ENCODE data around the gene GIGYF2. TPM values are rescaled to one million over a fixed set of nuclear protein-coding genes. Genes with fewer than 3 reads are reported as not detected.

GIGYF2 gene
- total RNA-seq, 6 donors from 2014 or later = 54.7 to 127 (median 70.8) TPM

- no peaks in the 10 kb centered on the region for H3K9me3 ChIP-seq
- no peaks in the 10 kb centered on the region for H3K27me3 ChIP-seq
- H3K4me1 ChIP-seq = peaks cover 0 to 7% (median 0%) of the 10 kb centered on the region in 4 donors
- ATAC-seq (ENCODE audit: low FRiP score in 2 of 2) = no peak
- DNase-seq = peak in 1 of 2 donors; percentile 45
- H3K4me3 ChIP-seq = no peak overlapping the region
- TF ChIP-seq EP300 (IDR thresholded peaks at IDR 0.05) (no peak), CTCF (IDR thresholded peaks at IDR 0.05) (no peak), POLR2AphosphoS5 (IDR thresholded peaks at IDR 0.05) (no peak), POLR2A (IDR thresholded peaks at IDR 0.05) (no peak)
- no peak overlapping the region for H3K27ac ChIP-seq
- no peaks in the 10 kb centered on the region for H3K36me3 ChIP-seq
- WGBS, 2 donors = 82 to 84% methylated on average over 8 to 11 of the region's 11 CpGs
Observed at GRCh38 chr2:232891621-232892071, 194.5 kb downstream of the GIGYF2 start.

DNA sequence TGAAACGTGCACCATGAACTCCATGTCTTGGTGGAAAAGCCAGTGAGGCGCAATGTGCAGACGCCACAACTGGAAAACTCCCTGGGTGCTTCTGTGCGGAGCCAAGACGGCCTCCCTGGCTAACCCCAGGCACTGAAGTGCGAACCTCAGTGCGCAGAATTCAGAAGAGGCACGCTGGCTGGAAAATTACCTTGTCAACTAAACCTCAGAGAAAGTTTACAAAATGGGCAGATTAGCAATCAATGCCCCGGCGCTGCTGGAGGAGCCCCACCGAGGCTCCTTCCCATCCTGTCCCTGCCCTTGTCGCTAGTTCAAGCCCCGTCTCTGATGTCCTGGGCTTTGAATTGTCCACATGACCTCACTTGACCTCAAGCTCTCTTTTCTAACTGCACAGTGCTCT is 195.1 kb downstream of the GIGYF2 start:
- TF ChIP-seq EP300 (IDR thresholded peaks at IDR 0.05) (no peak), POLR2AphosphoS5 (IDR thresholded peaks at IDR 0.05) (no peak), CTCF (IDR thresholded peaks at IDR 0.05) (no peak), POLR2A (IDR thresholded peaks at IDR 0.05) (no peak)
- no peak overlapping the region for H3K27ac ChIP-seq
- ATAC-seq (ENCODE audit: low FRiP score in 2 of 2) = no peak
- no peaks in the 10 kb centered on the region for H3K27me3 ChIP-seq
- no peaks in the 10 kb centered on the region for H3K9me3 ChIP-seq
- 84 to 86% methylated on average over 13 of the region's 13 CpGs for WGBS, 2 donors
- H3K4me1 ChIP-seq = peaks cover 0 to 7% (median 0%) of the 10 kb centered on the region in 4 donors
- no peaks in the 10 kb centered on the region for H3K36me3 ChIP-seq
- H3K4me3 ChIP-seq = no peak overlapping the region
- no peak for DNase-seq

GRCh38 chr2:232892843-232893242 is 195.7 kb downstream of the GIGYF2 start:
- Histone ChIP-seq H3K9me3 (no peaks in the 10 kb centered on the region), H3K36me3 (no peaks in the 10 kb centered on the region), H3K4me3 (no peak overlapping the region), H3K4me1 (peaks cover 0 to 7% (median 0%) of the 10 kb centered on the region in 4 donors), H3K27me3 (no peaks in the 10 kb centered on the region), H3K27ac (no peak overlapping the region)
- ATAC-seq (ENCODE audit: low FRiP score in 2 of 2) (no peak), DNase-seq (no peak)
- WGBS, 2 donors = 89 to 95% methylated on average over 20 of the region's 20 CpGs
- TF ChIP-seq POLR2A (IDR thresholded peaks at IDR 0.05) (no peak), POLR2AphosphoS5 (IDR thresholded peaks at IDR 0.05) (no peak), EP300 (IDR thresholded peaks at IDR 0.05) (no peak), CTCF (IDR thresholded peaks at IDR 0.05) (no peak)

GRCh38 chr2:232893834-232894233 is 196.7 kb downstream of the GIGYF2 start:
- ATAC-seq (ENCODE audit: low FRiP score in 2 of 2) (no peak), DNase-seq (peak in 1 of 2 donors; percentile 65)
- WGBS, 2 donors = 90 to 94% methylated on average over 6 to 8 of the region's 8 CpGs
- H3K4me3 ChIP-seq = no peak overlapping the region
- no peaks in the 10 kb centered on the region for H3K27me3 ChIP-seq
- peaks cover 0 to 7% (median 0%) of the 10 kb centered on the region in 4 donors for H3K4me1 ChIP-seq
- H3K27ac ChIP-seq = no peak overlapping the region
- no peaks in the 10 kb centered on the region for H3K9me3 ChIP-seq
- H3K36me3 ChIP-seq = no peaks in the 10 kb centered on the region
- TF ChIP-seq POLR2AphosphoS5 (IDR thresholded peaks at IDR 0.05) (no peak), CTCF (IDR thresholded peaks at IDR 0.05) (no peak), EP300 (IDR thresholded peaks at IDR 0.05) (no peak), POLR2A (IDR thresholded peaks at IDR 0.05) (no peak)

- ATAC-seq (ENCODE audit: low FRiP score in 2 of 2) = no peak
- peaks cover 0 to 7% (median 0%) of the 10 kb centered on the region in 4 donors for H3K4me1 ChIP-seq
- no peak overlapping the region for H3K27ac ChIP-seq
- no peaks in the 10 kb centered on the region for H3K9me3 ChIP-seq
- WGBS, 2 donors = 86 to 91% methylated on average over 8 to 9 of the region's 9 CpGs
- DNase-seq = peak in 1 of 2 donors; percentile 41
- no peaks in the 10 kb centered on the region for H3K27me3 ChIP-seq
- H3K4me3 ChIP-seq = no peak overlapping the region
- no peak for TF ChIP-seq EP300 (IDR thresholded peaks at IDR 0.05)
- no peak for TF ChIP-seq POLR2A (IDR thresholded peaks at IDR 0.05)
- no peak for TF ChIP-seq POLR2AphosphoS5 (IDR thresholded peaks at IDR 0.05)
- TF ChIP-seq CTCF (IDR thresholded peaks at IDR 0.05) = no peak
- H3K36me3 ChIP-seq = no peaks in the 10 kb centered on the region
Observed at GRCh38 chr2:232894251-232894650, 197.1 kb downstream of the GIGYF2 start.
